Stomach (tissue), 9 donors: ENCODE measurements around the gene TMEM52. TPM values are rescaled to one million over a fixed set of nuclear protein-coding genes. Genes with fewer than 3 reads are reported as not detected.

ENCODE experiments used
- DNase-seq, 2 donors: peaks; one replicate each; pipeline versions ENCODE4 v3.0.0 to v3.0.0-alpha.2; 2013 to 2019
- H3K27ac ChIP-seq, 5 donors: fragments of 200-600 bp in 4 of 5; sonication (generic) in 4 of 5; one replicate each; pipeline ENCODE4 v1.5.1; 2013 to 2019; ENCODE audit warnings: mild to moderate bottlenecking in 1 of 5, moderate library complexity in 1 of 5
- H3K27me3 ChIP-seq, 3 donors: fragments of 200-600 bp; sonication (generic); one replicate each; pipeline ENCODE4 v1.5.1; 2017 to 2019; ENCODE audit warnings: mixed run types in 1 of 3
- H3K36me3 ChIP-seq, 4 donors: fragments of 200-600 bp; sonication (generic); 1 replicate in 3 of 4; 2 replicates in 1 of 4; pipeline ENCODE4 v1.5.1; 2016 to 2019
- H3K4me1 ChIP-seq, 4 donors: fragments of 200-600 bp; sonication (generic); one replicate each; pipeline ENCODE4 v1.5.1; 2016 to 2019
- H3K4me3 ChIP-seq, 4 donors: fragments of 200-600 bp; sonication (generic) in 3 of 4; one replicate each; pipeline ENCODE4 v1.5.1; 2016 to 2019; ENCODE audit warnings: mild to moderate bottlenecking in 1 of 4
- H3K9me3 ChIP-seq, 4 donors: fragments of 200-600 bp; sonication (generic); one replicate each; pipeline ENCODE4 v1.5.1; 2016 to 2019
- CTCF ChIP-seq, 7 experiments: fragments of 450-650 bp in 4 of 7; fragments of 200-600 bp in 3 of 7; sonication (generic) in 3 of 7; IDR thresholded peaks; one replicate each; pipeline ENCODE4 v1.5.1; 2016 to 2019; ENCODE audit warnings: antibody characterized with exemption in 7 of 7, control low read depth in 2 of 7, mild to moderate bottlenecking in 1 of 7
- EP300 ChIP-seq: sonication (generic); formaldehyde crosslinking; IDR thresholded peaks from one replicate; pipeline ENCODE4 v1.6.1; 2017; ENCODE audit warnings: antibody characterized with exemption
- POLR2A ChIP-seq, 4 donors: fragments of 450-650 bp; IDR thresholded peaks; one replicate each; pipeline ENCODE4 v1.6.1; 2016; ENCODE audit warnings: antibody characterized with exemption in 4 of 4, control low read depth in 2 of 4, mild to moderate bottlenecking in 1 of 4, moderate library complexity in 1 of 4
- POLR2AphosphoS5 ChIP-seq, 3 donors: sonication (generic); formaldehyde crosslinking; IDR thresholded peaks; one replicate each; pipeline ENCODE4 v1.6.1; 2016; ENCODE audit warnings: antibody characterized with exemption in 3 of 3
- WGBS, 5 donors: extraction: QIAGEN DNeasy Blood & Tissue Kit in 3 of 5; methylation state at CpG; one replicate each; pipeline versions ENCODE4 v1.1.5 to v1.1.7; 2013 to 2018; 5-methylcytosine and 5-hydroxymethylcytosine counted together
- intact Hi-C: fragments of 100-400 bp; cut with DNase I; formaldehyde crosslinking; loops from one replicate; pipeline ENCODE4 v1.15.1; 2023; ENCODE audit warnings: low total_unique reads
- polyA plus RNA-seq, 3 donors: library from polyadenylated mRNA; stranded (reverse); fragments of 200-250 nt; gene quantifications; one replicate each; pipeline ENCODE4 v1.2.3, GENCODE V29; 2013
- total RNA-seq, 5 donors: library from RNA; depleted of rRNA; stranded (reverse); fragments of >200 nt; gene quantifications; one replicate each; pipeline versions ENCODE4 v1.1.0 to v1.2.3, GENCODE V29; 2014 to 2016
- donor health status: healthy with polysubstance abuse.
- donor health status: Bipolar disorder and iron deficiency.
- donor health status: healthy.

The TMEM52 gene
- total and polyA plus RNA-seq, 8 donors: 5.0 to 10.4 (median 8.0) TPM; not detected in 4

- H3K9me3 ChIP-seq: no peaks in the 10 kb centered on the region
- H3K4me1 ChIP-seq: no peaks in the 10 kb centered on the region
- no peak overlapping the region for H3K4me3 ChIP-seq
- no peaks in the 10 kb centered on the region for H3K36me3 ChIP-seq
- WGBS, 5 donors: 72 to 81% (median 78%) methylated on average over 15 to 21 of the region's 21 CpGs
- intact Hi-C loops: no loop called here
- no peak for TF ChIP-seq POLR2A (IDR thresholded peaks at IDR 0.05)
- peak in 1 of 2 donors; percentile 1 for DNase-seq
- no peak overlapping the region for H3K27ac ChIP-seq
- no peaks in the 10 kb centered on the region for H3K27me3 ChIP-seq
Measured at GRCh38 chr1:1926886-1927660, 8.0 kb upstream of the TMEM52 start.

GRCh38 chr1:1926346-1926811, 7.3 kb upstream of the TMEM52 start:
- 74 to 85% (median 79%) methylated on average over 19 to 26 of the region's 26 CpGs for WGBS, 5 donors
- Histone ChIP-seq H3K27ac (no peak overlapping the region), H3K9me3 (no peaks in the 10 kb centered on the region)

GRCh38 chr1:1925437-1926345, 6.6 kb upstream of the TMEM52 start:
- DNase-seq: no peak
- H3K27me3 ChIP-seq: no peaks in the 10 kb centered on the region
- 77 to 85% (median 81%) methylated on average over 23 to 27 of the region's 27 CpGs for WGBS, 5 donors
- TF ChIP-seq POLR2AphosphoS5 (IDR thresholded peaks at IDR 0.05) (no peak), EP300 (no peak), CTCF (IDR thresholded peaks at IDR 0.05) (no peak), POLR2A (IDR thresholded peaks at IDR 0.05) (no peak)
- H3K9me3 ChIP-seq: no peaks in the 10 kb centered on the region
- intact Hi-C loops: no loop called here
- no peak overlapping the region for H3K4me3 ChIP-seq
- no peaks in the 10 kb centered on the region for H3K4me1 ChIP-seq
- H3K36me3 ChIP-seq: no peaks in the 10 kb centered on the region
- H3K27ac ChIP-seq: no peak overlapping the region

More at GRCh38 chr1:1926346-1926811, 7.3 kb upstream of the TMEM52 start:
- H3K36me3 ChIP-seq: no peaks in the 10 kb centered on the region
- peak in 1 of 2 donors; percentile 3 for DNase-seq
- no peaks in the 10 kb centered on the region for H3K27me3 ChIP-seq
- no peak for TF ChIP-seq POLR2AphosphoS5 (IDR thresholded peaks at IDR 0.05)
- TF ChIP-seq CTCF (IDR thresholded peaks at IDR 0.05): no peak
- TF ChIP-seq POLR2A (IDR thresholded peaks at IDR 0.05): no peak
- no peak for TF ChIP-seq EP300
- no peak overlapping the region for H3K4me3 ChIP-seq
- intact Hi-C loops: no loop called here
- H3K4me1 ChIP-seq: no peaks in the 10 kb centered on the region

GRCh38 chr1:1924849-1925248, 5.8 kb upstream of the TMEM52 start:
- DNase-seq: no peak
- Histone ChIP-seq H3K4me3 (no peak overlapping the region), H3K27ac (no peak overlapping the region), H3K36me3 (no peaks in the 10 kb centered on the region), H3K9me3 (no peaks in the 10 kb centered on the region), H3K4me1 (peaks cover 0 to 2% (median under 1%) of the 10 kb centered on the region in 4 donors), H3K27me3 (no peaks in the 10 kb centered on the region)
- intact Hi-C loops: no loop called here
- TF ChIP-seq POLR2AphosphoS5 (IDR thresholded peaks at IDR 0.05) (no peak), POLR2A (IDR thresholded peaks at IDR 0.05) (no peak), CTCF (IDR thresholded peaks at IDR 0.05) (no peak), EP300 (no peak)
- WGBS, 5 donors: 88 to 91% (median 90%) methylated on average over 20 to 21 of the region's 21 CpGs
